ENCODE measurements around the gene REEP1. TPM values are rescaled to one million over a fixed set of nuclear protein-coding genes. Genes with fewer than 3 reads are reported as not detected.

REEP1 gene
- total RNA-seq, 4 donors from 2014 or later: 46.1 to 95.1 (median 74.9) TPM

GRCh38 chr2:86225581-86225980, 111.8 kb downstream of the REEP1 start:
- Histone ChIP-seq H3K4me1 (peaks cover 48 to 62% (median 58%) of the 10 kb centered on the region in 4 donors), H3K36me3 (peaks cover 0 to 5% (median 0%) of the 10 kb centered on the region in 4 donors), H3K4me3 (peak overlapping the region in 3 of 4 donors; percentile 22 to 27 (median 23)), H3K27ac (replicated peaks in 1 of 4) (peak overlapping the region; percentile 91 to 98 (median 93)), H3K9me3 (no peaks in the 10 kb centered on the region), H3K27me3 (no peaks in the 10 kb centered on the region)
- TF ChIP-seq CTCF (IDR thresholded peaks at IDR 0.05): peak in 1 of 3 experiments; percentile 6
- peak; percentile 91 to 98 for TF ChIP-seq POLR2AphosphoS5 (IDR thresholded peaks at IDR 0.05)
- TF ChIP-seq POLR2A (IDR thresholded peaks at IDR 0.05; ENCODE audit: low read depth): no peak
- DNase-seq (ENCODE audit: extremely low spot score): no peak
- intact Hi-C loops (cut with DNase I): no loop called here
- 30% methylated on average over 6 of the region's 6 CpGs for WGBS

DNA sequence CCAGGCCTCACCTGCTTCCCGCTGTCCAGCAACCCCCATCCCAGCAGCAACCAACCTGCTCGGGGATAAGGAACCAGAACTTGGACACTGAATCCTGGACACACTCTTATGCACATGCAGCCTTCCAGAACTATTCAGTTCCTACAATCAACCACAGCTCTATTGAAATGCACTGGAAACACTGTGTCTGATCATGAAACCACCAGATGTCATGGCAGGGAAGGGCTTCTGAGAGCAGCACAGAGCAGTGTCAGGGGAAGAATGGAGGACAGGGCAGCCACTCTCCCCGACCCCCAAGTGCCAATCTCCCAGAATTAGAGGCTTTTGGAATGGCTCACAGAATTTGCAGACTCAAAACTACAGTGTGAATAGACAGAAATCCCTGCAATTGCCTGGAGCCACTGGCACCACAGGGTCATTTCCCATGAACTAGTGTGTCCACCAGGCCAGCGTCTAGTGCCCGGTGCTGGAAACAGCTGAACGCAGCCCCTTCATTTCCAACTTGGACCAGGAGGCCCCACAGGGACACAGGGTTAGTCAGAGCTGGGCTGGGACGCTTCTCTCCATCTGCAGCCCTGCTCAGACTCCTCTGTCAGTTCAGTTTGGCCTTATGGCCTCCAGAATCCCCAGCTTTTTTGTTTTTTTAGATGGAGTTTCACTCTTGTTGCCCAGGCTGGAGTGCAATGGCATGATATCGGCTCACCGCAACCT, 112.6 kb downstream of the REEP1 start:
- Histone ChIP-seq H3K27ac (replicated peaks in 1 of 4) (peak overlapping the region; percentile 91 to 98 (median 93)), H3K4me1 (peaks cover 48 to 62% (median 58%) of the 10 kb centered on the region in 4 donors), H3K36me3 (peaks cover 0 to 5% (median 0%) of the 10 kb centered on the region in 4 donors), H3K9me3 (no peaks in the 10 kb centered on the region), H3K4me3 (peak overlapping the region; percentile 17 to 27 (median 22)), H3K27me3 (no peaks in the 10 kb centered on the region)
- 67% methylated on average over 7 of the region's 9 CpGs for WGBS
- TF ChIP-seq CTCF (IDR thresholded peaks at IDR 0.05): no peak
- TF ChIP-seq POLR2AphosphoS5 (IDR thresholded peaks at IDR 0.05): no peak
- no peak for TF ChIP-seq EP300 (IDR thresholded peaks at IDR 0.05)
- TF ChIP-seq POLR2A (IDR thresholded peaks at IDR 0.05; ENCODE audit: low read depth): no peak
- intact Hi-C loops (cut with DNase I): loop anchor here (5.0 kb wide), 1 partner anchor 73 kb away; no protein-coding TSS in a partner anchor
- DNase-seq (ENCODE audit: extremely low spot score): no peak

DNA sequence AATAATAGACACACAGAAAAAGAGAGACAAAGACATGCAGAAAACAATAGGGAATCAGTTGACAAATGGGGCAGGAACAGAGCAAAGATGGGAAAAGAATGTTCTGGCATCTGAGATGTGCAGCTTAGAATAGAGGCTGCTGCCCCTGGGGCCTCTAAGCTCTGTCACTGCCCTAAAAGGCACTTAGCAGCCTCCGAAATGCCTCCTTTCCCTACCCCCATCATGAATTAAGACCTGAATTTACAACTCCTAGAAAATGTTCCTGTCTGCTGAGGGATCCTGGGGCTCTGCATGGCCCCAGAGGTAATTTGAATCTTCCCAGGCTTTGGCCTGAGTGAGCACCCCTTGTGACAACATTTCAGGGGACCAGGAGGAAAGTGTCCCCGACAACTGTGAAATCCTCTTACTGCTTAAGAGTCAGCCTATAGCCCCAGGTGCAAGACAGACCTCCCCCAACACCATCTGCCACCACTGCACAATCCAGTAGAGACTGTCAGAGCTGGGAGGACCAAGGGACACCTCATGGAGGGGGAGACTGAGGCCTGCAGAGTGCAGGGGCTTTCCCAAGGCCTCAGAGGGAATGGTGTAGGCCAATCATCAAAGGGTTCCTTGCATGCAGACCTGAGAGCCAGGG, 113.4 kb downstream of the REEP1 start:
- DNase-seq (ENCODE audit: extremely low spot score): no peak
- Histone ChIP-seq H3K27ac (replicated peaks in 1 of 4) (peak overlapping the region; percentile 91 to 98 (median 93)), H3K4me1 (peaks cover 48 to 62% (median 58%) of the 10 kb centered on the region in 4 donors), H3K27me3 (no peaks in the 10 kb centered on the region), H3K36me3 (peaks cover 0 to 2% (median 0%) of the 10 kb centered on the region in 4 donors), H3K4me3 (no peak overlapping the region), H3K9me3 (no peaks in the 10 kb centered on the region)
- WGBS: 40% methylated on average over 1 of the region's 2 CpGs
- intact Hi-C loops (cut with DNase I): loop anchor here (5.0 kb wide), 1 partner anchor 73 kb away; no protein-coding TSS in a partner anchor
- TF ChIP-seq POLR2AphosphoS5 (IDR thresholded peaks at IDR 0.05): peak; percentile 28 to 69
- TF ChIP-seq CTCF (IDR thresholded peaks at IDR 0.05): no peak
- TF ChIP-seq EP300 (IDR thresholded peaks at IDR 0.05): no peak
- no peak for TF ChIP-seq POLR2A (IDR thresholded peaks at IDR 0.05; ENCODE audit: low read depth)

- TF ChIP-seq POLR2AphosphoS5 (IDR thresholded peaks at IDR 0.05): peak; percentile 84 to 86
- no peak for TF ChIP-seq EP300 (IDR thresholded peaks at IDR 0.05)
- Histone ChIP-seq H3K4me1 (peaks cover 48 to 62% (median 58%) of the 10 kb centered on the region in 4 donors), H3K27me3 (no peaks in the 10 kb centered on the region), H3K4me3 (peak overlapping the region in 1 of 4 donors; percentile 21), H3K27ac (replicated peaks in 1 of 4) (peak overlapping the region; percentile 91 to 98 (median 93)), H3K36me3 (no peaks in the 10 kb centered on the region), H3K9me3 (no peaks in the 10 kb centered on the region)
- intact Hi-C loops (cut with DNase I): loop anchor here (5.0 kb wide), 1 partner anchor 74 kb away; no protein-coding TSS in a partner anchor
- WGBS: 32% methylated on average over 7 of the region's 8 CpGs
- DNase-seq (ENCODE audit: extremely low spot score): no peak
These were observed 114.1 kb downstream of the REEP1 start for GRCh38 chr2:86223140-86223926.

Data from esophagus muscularis mucosa (tissue), 4 donors.